ENCODE results near the gene CLEC19A.

Gene CLEC19A

GRCh38 chr16:19348125-19348524 is 62.6 kb downstream of the CLEC19A start:
- Histone ChIP-seq H3K9me3 (ENCODE audit: insufficient read depth, low read depth, low read length) (peaks cover 2% of the 10 kb centered on the region; the same call in 1 of the 2 replicates), H3K4me2 (ENCODE audit: low read depth, low read length, poor library complexity, severe bottlenecking) (no peak overlapping the region), H3K4me3 (ENCODE audit: low read length, poor library complexity, severe bottlenecking) (no peak overlapping the region), H2AFZ (ENCODE audit: low read length) (no peak overlapping the region), H3K9ac (ENCODE audit: low read depth, low read length, poor library complexity, severe bottlenecking) (no peak overlapping the region), H4K20me1 (ENCODE audit: insufficient read depth, low read length, poor library complexity, severe bottlenecking) (no peaks in the 10 kb centered on the region), H3K79me2 (ENCODE audit: insufficient read depth, low read length) (no peaks in the 10 kb centered on the region), H3K4me1 (ENCODE audit: insufficient read depth, low read length, poor library complexity, severe bottlenecking) (no peaks in the 10 kb centered on the region), H3F3A (ENCODE audit: low read depth) (no peaks in the 10 kb centered on the region), H3K27me3 (ENCODE audit: insufficient read depth, low read length, poor library complexity, severe bottlenecking) (no peaks in the 10 kb centered on the region), H3K9me2 (replicated peaks; ENCODE audit: low read depth, low read length) (no peaks in the 10 kb centered on the region), H3K36me3 (ENCODE audit: insufficient read depth, low read length) (no peaks in the 10 kb centered on the region)
- no peak for TF ChIP-seq CTCF (conservative IDR thresholded peaks at IDR 0.05; ENCODE audit: low read length)
- no peak for TF ChIP-seq EZH2phosphoT487 (IDR thresholded peaks at IDR 0.05; ENCODE audit: borderline replicate concordance)

- Histone ChIP-seq H3K27me3 (ENCODE audit: insufficient read depth, low read length, poor library complexity, severe bottlenecking) (no peaks in the 10 kb centered on the region), H3K9me3 (ENCODE audit: insufficient read depth, low read depth, low read length) (peaks cover 2% of the 10 kb centered on the region; the same call in 1 of the 2 replicates), H3K4me1 (ENCODE audit: insufficient read depth, low read length, poor library complexity, severe bottlenecking) (no peaks in the 10 kb centered on the region), H3K9ac (ENCODE audit: low read depth, low read length, poor library complexity, severe bottlenecking) (no peak overlapping the region), H3K4me2 (ENCODE audit: low read depth, low read length, poor library complexity, severe bottlenecking) (no peak overlapping the region), H3K4me3 (ENCODE audit: low read length, poor library complexity, severe bottlenecking) (no peak overlapping the region), H2AFZ (ENCODE audit: low read length) (no peak overlapping the region), H3F3A (ENCODE audit: low read depth) (no peaks in the 10 kb centered on the region), H4K20me1 (ENCODE audit: insufficient read depth, low read length, poor library complexity, severe bottlenecking) (no peaks in the 10 kb centered on the region), H3K9me2 (replicated peaks; ENCODE audit: low read depth, low read length) (no peaks in the 10 kb centered on the region), H3K79me2 (ENCODE audit: insufficient read depth, low read length) (no peaks in the 10 kb centered on the region), H3K36me3 (ENCODE audit: insufficient read depth, low read length) (no peaks in the 10 kb centered on the region)
- no peak for TF ChIP-seq CTCF (conservative IDR thresholded peaks at IDR 0.05; ENCODE audit: low read length)
- TF ChIP-seq EZH2phosphoT487 (IDR thresholded peaks at IDR 0.05; ENCODE audit: borderline replicate concordance), result no peak
Measured at GRCh38 chr16:19348578-19349315, 63.2 kb downstream of the CLEC19A start.

GRCh38 chr16:19354371-19354770 is 68.8 kb downstream of the CLEC19A start:
- no peak overlapping the region for H3K4me2 ChIP-seq (ENCODE audit: low read depth, low read length, poor library complexity, severe bottlenecking)
- no peaks in the 10 kb centered on the region for H4K20me1 ChIP-seq (ENCODE audit: insufficient read depth, low read length, poor library complexity, severe bottlenecking)
- no peaks in the 10 kb centered on the region for H3K27me3 ChIP-seq (ENCODE audit: insufficient read depth, low read length, poor library complexity, severe bottlenecking)
- TF ChIP-seq CTCF (conservative IDR thresholded peaks at IDR 0.05; ENCODE audit: low read length), result no peak
- TF ChIP-seq EZH2phosphoT487 (IDR thresholded peaks at IDR 0.05; ENCODE audit: borderline replicate concordance), result no peak
- H3F3A ChIP-seq (ENCODE audit: low read depth), result no peaks in the 10 kb centered on the region
- H3K9ac ChIP-seq (ENCODE audit: low read depth, low read length, poor library complexity, severe bottlenecking), result no peak overlapping the region
- no peaks in the 10 kb centered on the region for H3K79me2 ChIP-seq (ENCODE audit: insufficient read depth, low read length)
- no peaks in the 10 kb centered on the region for H3K36me3 ChIP-seq (ENCODE audit: insufficient read depth, low read length)
- no peaks in the 10 kb centered on the region for H3K4me1 ChIP-seq (ENCODE audit: insufficient read depth, low read length, poor library complexity, severe bottlenecking)
- H2AFZ ChIP-seq (ENCODE audit: low read length), result no peak overlapping the region
- H3K9me2 ChIP-seq (replicated peaks; ENCODE audit: low read depth, low read length), result no peaks in the 10 kb centered on the region
- H3K9me3 ChIP-seq (ENCODE audit: insufficient read depth, low read depth, low read length), result no peaks in the 10 kb centered on the region; the same call in 1 of the 2 replicates
- no peak overlapping the region for H3K4me3 ChIP-seq (ENCODE audit: low read length, poor library complexity, severe bottlenecking)

Measured in Loucy (cell line).